GM12878 (cell line): ENCODE results near the gene DSC2. TPM values are rescaled to one million over a fixed set of nuclear protein-coding genes. Genes with fewer than 3 reads are reported as not detected.

ENCODE experiments used
- ATAC-seq: fragments of 200-7000 bp; cut with Tn5 transposase; 3 replicates; pipeline ENCODE4 v1.9.1; 2020; ENCODE audit warnings: mild to moderate bottlenecking, moderate library complexity
- Bru-seq: library from RNA; stranded (reverse); fragments of 400-500 nt; gene quantifications from one replicate; lab custom pipeline; 2021; lab: Mats Ljungman, UMichigan
- BruChase-seq, 2 experiments: library from RNA; stranded (reverse); fragments of 400-500 nt; gene quantifications; one replicate each; lab custom pipeline; 2021; lab: Mats Ljungman, UMichigan
- BruUV-seq: library from RNA; stranded (reverse); fragments of 400-500 nt; replicated peaks from 2 replicates; lab custom pipeline; 2021; lab: Mats Ljungman, UMichigan
- CTCF ChIA-PET: fragments of 300-600 bp; sonication (Branson Sonifier 250); formaldehyde crosslinking; extraction: SDS; loops from one replicate; lab custom pipeline; 2021; ENCODE audit warnings: inconsistent platforms; lab: Yijun Ruan, JAX
- POLR2A ChIA-PET: fragments of 350-600 bp; formaldehyde crosslinking; extraction: SDS; loops from one replicate; lab custom pipeline; 2021; ENCODE audit warnings: inconsistent platforms; lab: Charles Lee
- RAD21 ChIA-PET: fragments of 300-600 bp; sonication (Branson Sonifier 250); formaldehyde crosslinking; loops from one replicate; lab custom pipeline; 2023; ENCODE audit warnings: antibody characterized with exemption; ENCODE audit not compliant: unreplicated experiment; lab: Charles Lee
- SMC1A ChIA-PET: fragments of 300-600 bp; sonication (Branson Sonifier 250); formaldehyde crosslinking; loops from one replicate; lab custom pipeline; 2023; ENCODE audit not compliant: unreplicated experiment, uncharacterized antibody; lab: Charles Lee
- DNase-seq: peaks from one replicate; pipeline ENCODE4 v3.0.0-alpha.2; 2011; ENCODE audit warnings: low read depth, low spot score
- FAIRE-seq: peaks from 3 replicates; lab custom pipeline; 2011; peaks lifted over from hg19 to GRCh38; lab: Jason Lieb, UNC
- H2AFZ ChIP-seq: 2 replicates; pipeline ENCODE4 v1.6.0; 2011; ENCODE audit warnings: low read depth, low read length, control low read depth; ENCODE audit not compliant: control insufficient read depth
- H3K27ac ChIP-seq: 2 replicates; pipeline ENCODE4 v1.5.1; 2011; ENCODE audit warnings: control low read depth; ENCODE audit not compliant: control insufficient read depth, insufficient read depth
- H3K27me3 ChIP-seq, 2 experiments: replicated peaks in 1 of 2; 2 replicates each; pipeline versions ENCODE4 v1.6.0 to v1.6.1; 2011; ENCODE audit warnings: low read length in 1 of 2; ENCODE audit not compliant: control insufficient read depth in 2 of 2, insufficient read depth in 2 of 2
- H3K36me3 ChIP-seq, 2 experiments: 2 replicates each; pipeline ENCODE4 v1.5.1; 2011; ENCODE audit warnings: low read length in 1 of 2; ENCODE audit not compliant: control insufficient read depth in 2 of 2, insufficient read depth in 2 of 2
- H3K4me1 ChIP-seq: 2 replicates; pipeline ENCODE4 v1.6.1; 2011; ENCODE audit warnings: mild to moderate bottlenecking, low read length, moderate library complexity, mixed read lengths; ENCODE audit not compliant: control insufficient read depth, insufficient read depth
- H3K4me2 ChIP-seq: 2 replicates; pipeline ENCODE4 v1.6.0; 2011; ENCODE audit warnings: control low read depth; ENCODE audit not compliant: control insufficient read depth, insufficient read depth
- H3K4me3 ChIP-seq: fragments of 200-600 bp; sonication (generic); 2 replicates; pipeline ENCODE4 v1.5.1; 2016
- H3K79me2 ChIP-seq: 2 replicates; pipeline ENCODE4 v1.6.0; 2011; ENCODE audit warnings: low read length; ENCODE audit not compliant: control insufficient read depth, insufficient read depth
- H3K9ac ChIP-seq: 2 replicates; pipeline ENCODE4 v1.8.0; 2011; ENCODE audit warnings: low read length, control low read depth, mixed read lengths; ENCODE audit not compliant: control insufficient read depth, insufficient read depth
- H3K9me3 ChIP-seq: replicated peaks from 3 replicates; pipeline ENCODE4 v1.5.1; 2011; ENCODE audit warnings: mild to moderate bottlenecking, low read length; ENCODE audit not compliant: control insufficient read depth, insufficient read depth
- H4K20me1 ChIP-seq: 2 replicates; pipeline ENCODE4 v1.6.0; 2011; ENCODE audit not compliant: control insufficient read depth, insufficient read depth
- USF2 ChIP-seq: IDR thresholded peaks from 2 replicates; pipeline ENCODE4 v1.6.1; 2011; ENCODE audit warnings: low read depth, low read length, improper control_type of control experiment, borderline replicate concordance
- YBX1 ChIP-seq: fragments of 450-650 bp; IDR thresholded peaks from 2 replicates; pipeline ENCODE4 v1.6.1; 2016; ENCODE audit warnings: antibody characterized with exemption
- WGBS: methylation state at CpG from one replicate; pipeline ENCODE4 v1.1.6; 2016; ENCODE audit warnings: low lambda C conversion rate; ENCODE audit not compliant: insufficient replicate concordance, insufficient coverage; ENCODE audit errors: missing lambda C conversion rate; 5-methylcytosine and 5-hydroxymethylcytosine counted together
- in situ Hi-C: fragments of 300-500 bp; cut with MboI; formaldehyde crosslinking; loops from 9 replicates; pipeline ENCODE4 v1.14.3; 2018; ENCODE audit warnings: mixed read lengths
- intact Hi-C: fragments of 100-400 bp; cut with micrococcal nuclease; formaldehyde crosslinking; loops from one replicate; pipeline ENCODE4 v1.14.2; 2022; ENCODE audit not compliant: unreplicated experiment
- long read RNA-seq, 2 experiments: library from polyadenylated mRNA; unstranded; transcript quantifications; one replicate each; pipeline ENCODE4 v2.0.0, GENCODE V29; 2019 to 2020
- polyA minus RNA-seq, 3 experiments: library from RNA; depleted of rRNA, polyadenylated mRNA; stranded (reverse); fragments of >200 nt; gene quantifications; 2 replicates each; pipeline ENCODE4 v1.2.3, GENCODE V29; 2011
- polyA plus RNA-seq, 11 experiments: library from polyadenylated mRNA; depleted of rRNA in 4 of 11; unstranded in 6 of 11; stranded (reverse) in 5 of 11; fragments of >200 nt; fragmentation: Nextera tagmentation in 4 of 11; fragmentation: Illumina TruSeq in 1 of 11; extraction: Ambion mirVana in 4 of 11; extraction: Trizol in 1 of 11; gene quantifications; 1 replicate in 1 of 11; 2 replicates in 10 of 11; pipeline versions ENCODE4 v1.2.1 to v1.2.3, GENCODE V29; 2011 to 2016; ENCODE audit warnings: inconsistent platforms in 2 of 11, missing spikeins in 2 of 11, low read depth in 1 of 11
- total RNA-seq, 4 experiments: library from RNA; depleted of rRNA in 3 of 4; stranded (reverse); fragments of >200 nt in 3 of 4; fragmentation: Illumina TruSeq in 1 of 4; extraction: Trizol in 1 of 4; gene quantifications; 2 replicates each; pipeline versions ENCODE4 v1.2.1 to v1.2.3, GENCODE V29; 2013 to 2021

DSC2 gene
- total RNA-seq (2013; cell fraction: nucleolus; rRNA removed) = 0.06 TPM in 1 of 2 replicates, not detected in the other
- 1.9 and 2.4 TPM in 2 replicates for total RNA-seq (2014; rRNA removed)
- 3.4 and 3.6 TPM in 2 replicates for total RNA-seq (2014; rRNA removed; fragmentation: Illumina TruSeq; extraction: Trizol)
- total RNA-seq (2021) = 3.9 and 4.4 TPM in 2 replicates
- 0.87 TPM for polyA plus RNA-seq (2011; ENCODE audit: low read depth)
- not detected in 2 replicates for polyA plus RNA-seq (2011; rRNA removed)
- not detected in 2 replicates for polyA plus RNA-seq (2011; cell fraction: cytosol; rRNA removed)
- not detected in 2 replicates for polyA plus RNA-seq (2011; cell fraction: nucleus; rRNA removed)
- polyA plus RNA-seq (2012) = 1.2 and 2.0 TPM in 2 replicates
- polyA plus RNA-seq (2014; fragmentation: Illumina TruSeq; extraction: Trizol) = 3.0 and 4.3 TPM in 2 replicates
- 1 to 10 TPM; 1.2 to 2.9 TPM for polyA plus RNA-seq (2014; fragmentation: Nextera tagmentation; extraction: Ambion mirVana)
- polyA plus RNA-seq (2014; rRNA removed) = 0.88 and 1.8 TPM in 2 replicates
- 1 to 10 TPM; 3.4 to 4.9 TPM for polyA plus RNA-seq (2016; fragmentation: Nextera tagmentation; extraction: Ambion mirVana)
- polyA minus RNA-seq (2011; rRNA and poly(A)+ RNA removed) = under 0.01 TPM in 1 of 2 replicates, not detected in the other
- polyA minus RNA-seq (2011; cell fraction: cytosol; rRNA and poly(A)+ RNA removed) = not detected in 2 replicates
- not detected in 2 replicates for polyA minus RNA-seq (2011; cell fraction: nucleus; rRNA and poly(A)+ RNA removed)
- Bru-seq, nascent RNA = percentile 25 among the genes with signal in this experiment
- BruChase-seq, experiment 1, labeled RNA remaining after a 6-hour chase = percentile 20 among the genes with signal in this experiment
- percentile 21 among the genes with signal in this experiment for BruChase-seq, experiment 2, labeled RNA remaining after a 2-hour chase
- long read RNA-seq, experiment 1 = 0 reads
- long read RNA-seq, experiment 2, partial matches to known transcripts = 1 of 1 reads
- long read RNA-seq, experiment 2, other reads (novel, unspliced or antisense) = 0 of 1 reads

GRCh38 chr18:31102025-31102684 is at the start of gene DSC2:
DSC2 (minus strand) TSS chr18:31102421; CDS start chr18:31101971, 450 bp downstream.
- Histone ChIP-seq H3K9ac (no peak within 1 kb of the TSS), H4K20me1 (no peaks in the 10 kb centered on the region), H3K36me3 (no peaks in the 10 kb centered on the region), H2AFZ (peak within 1 kb of the TSS; percentile 34), H3K79me2 (no peaks in the 10 kb centered on the region), H3K4me3 (peak within 1 kb of the TSS; percentile 50; the same call in 1 of the 2 replicates), H3K4me2 (peak within 1 kb of the TSS; percentile 64), H3K9me3 (no peaks in the 10 kb centered on the region), H3K4me1 (no peaks in the 10 kb centered on the region), H3K27ac (no peak within 1 kb of the TSS), H3K27me3 (peaks cover 0 to 4% of the 10 kb centered on the region in 2 experiments; a peak in 3 of 4 replicates)
- no peak for DNase-seq
- POLR2A ChIA-PET = no interaction called here
- FAIRE-seq = no peak
- SMC1A ChIA-PET = no interaction called here
- CTCF ChIA-PET = interaction anchor here (0.6 kb wide), 1 partner anchor 12 kb away, joined by 3 read pairs; no protein-coding TSS in a partner anchor
- RAD21 ChIA-PET = no interaction called here
- no peak for ATAC-seq
- TF ChIP-seq USF2 (no peak), YBX1 (no peak)
- BruUV-seq = no TSS peak
- intact Hi-C loops = no loop called here
- WGBS = 54% methylated on average over 34 of the region's 44 CpGs
- in situ Hi-C loops = no loop called here
